ENCODE measurements around the gene MRAS. TPM values are rescaled to one million over a fixed set of nuclear protein-coding genes. Genes with fewer than 3 reads are reported as not detected.

The MRAS gene
- total RNA-seq, 1 experiment from 2014 or later: 0.77 TPM

- CTCF ChIA-PET: no interaction called here
- BruUV-seq (replicated peaks): no TSS peak
- TF ChIP-seq EZH2 (IDR thresholded peaks at IDR 0.05; ENCODE audit: borderline replicate concordance, low read depth, low read length, poor library complexity, severe bottlenecking) (no peak), CTCF (conservative IDR thresholded peaks at IDR 0.05; ENCODE audit: low read depth, low read length) (no peak)
These were observed 16.2 kb downstream of the MRAS start for GRCh38 chr3:138364356-138365252.

GRCh38 chr3:138365253-138365555 is 16.8 kb downstream of the MRAS start:
- no peak for DNase-seq (ENCODE audit: low spot score)
- BruUV-seq (replicated peaks): no TSS peak
- H3K27me3 ChIP-seq (replicated peaks; ENCODE audit: insufficient read depth, low read depth, low read length, poor library complexity): no peaks in the 10 kb centered on the region
- TF ChIP-seq CTCF (conservative IDR thresholded peaks at IDR 0.05; ENCODE audit: low read depth, low read length): no peak
- no peaks in the 10 kb centered on the region for H3K4me1 ChIP-seq (ENCODE audit: insufficient read depth, low read length, poor library complexity, severe bottlenecking)
- H3K9me3 ChIP-seq (ENCODE audit: low read depth, low read length, poor library complexity, severe bottlenecking): no peaks in the 10 kb centered on the region
- no peaks in the 10 kb centered on the region for H3K36me3 ChIP-seq (ENCODE audit: insufficient read depth, low read length, poor library complexity, severe bottlenecking)
- ChIA-PET CTCF (no interaction called here), POLR2A (ENCODE audit: low non-redundant PET) (interaction anchor here (0.7 kb wide), 1 partner anchor 73 kb away, joined by 4 read pairs; no protein-coding TSS in a partner anchor)
- H3K4me3 ChIP-seq (ENCODE audit: low read depth, low read length, poor library complexity, severe bottlenecking): no peak overlapping the region
- intact Hi-C loops (cut with micrococcal nuclease; ENCODE audit: unreplicated experiment): no loop called here
- H3K27ac ChIP-seq (ENCODE audit: low read depth, low read length, poor library complexity, severe bottlenecking): no peak overlapping the region

More at GRCh38 chr3:138364356-138365252, 16.2 kb downstream of the MRAS start:
- no peaks in the 10 kb centered on the region for H3K9me3 ChIP-seq (ENCODE audit: low read depth, low read length, poor library complexity, severe bottlenecking)
- DNase-seq (ENCODE audit: low spot score): no peak
- POLR2A ChIA-PET (ENCODE audit: low non-redundant PET): interaction anchor here (0.7 kb wide), 1 partner anchor 74 kb away, joined by 4 read pairs; no protein-coding TSS in a partner anchor
- no peak overlapping the region for H3K4me3 ChIP-seq (ENCODE audit: low read depth, low read length, poor library complexity, severe bottlenecking)
- intact Hi-C loops (cut with micrococcal nuclease; ENCODE audit: unreplicated experiment): no loop called here
- H3K27me3 ChIP-seq (replicated peaks; ENCODE audit: insufficient read depth, low read depth, low read length, poor library complexity): no peaks in the 10 kb centered on the region
- H3K4me1 ChIP-seq (ENCODE audit: insufficient read depth, low read length, poor library complexity, severe bottlenecking): no peaks in the 10 kb centered on the region
- H3K27ac ChIP-seq (ENCODE audit: low read depth, low read length, poor library complexity, severe bottlenecking): no peak overlapping the region
- no peaks in the 10 kb centered on the region for H3K36me3 ChIP-seq (ENCODE audit: insufficient read depth, low read length, poor library complexity, severe bottlenecking)

- ChIA-PET CTCF (no interaction called here), POLR2A (ENCODE audit: low non-redundant PET) (no interaction called here)
- no TSS peak for BruUV-seq (replicated peaks)
- Histone ChIP-seq H3K4me1 (ENCODE audit: insufficient read depth, low read length, poor library complexity, severe bottlenecking) (no peaks in the 10 kb centered on the region), H3K27me3 (replicated peaks; ENCODE audit: insufficient read depth, low read depth, low read length, poor library complexity) (no peaks in the 10 kb centered on the region), H3K4me3 (ENCODE audit: low read depth, low read length, poor library complexity, severe bottlenecking) (no peak overlapping the region), H3K36me3 (ENCODE audit: insufficient read depth, low read length, poor library complexity, severe bottlenecking) (no peaks in the 10 kb centered on the region), H3K9me3 (ENCODE audit: low read depth, low read length, poor library complexity, severe bottlenecking) (no peaks in the 10 kb centered on the region), H3K27ac (ENCODE audit: low read depth, low read length, poor library complexity, severe bottlenecking) (no peak overlapping the region)
- intact Hi-C loops (cut with micrococcal nuclease; ENCODE audit: unreplicated experiment): no loop called here
- DNase-seq (ENCODE audit: low spot score): no peak
- no peak for TF ChIP-seq EZH2 (IDR thresholded peaks at IDR 0.05; ENCODE audit: borderline replicate concordance, low read depth, low read length, poor library complexity, severe bottlenecking)
- no peak for TF ChIP-seq CTCF (conservative IDR thresholded peaks at IDR 0.05; ENCODE audit: low read depth, low read length)
These were observed 17.8 kb downstream of the MRAS start for GRCh38 chr3:138366006-138366759.

All from A673 (cell line).